K562 (cell line): ENCODE measurements around the gene CCDC194. TPM values are rescaled to one million over a fixed set of nuclear protein-coding genes. Genes with fewer than 3 reads are reported as not detected.

ENCODE experiments used
- ARNT ChIP-seq, 2 experiments: fragments of 450-650 bp; IDR thresholded peaks; 2 replicates each; pipeline ENCODE4 v1.6.1; 2016; ENCODE audit warnings: mild to moderate bottlenecking in 1 of 2
- CC2D1A ChIP-seq: fragments of 450-650 bp; IDR thresholded peaks from 2 replicates; pipeline ENCODE4 v1.6.1; 2017; ENCODE audit warnings: mild to moderate bottlenecking
- CXXC5 ChIP-seq: fragments of 250-450 bp; sonication (Bioruptor Pico); IDR thresholded peaks from 2 replicates; pipeline ENCODE4 v1.8.0; 2022; ENCODE audit warnings: inconsistent platforms, mild to moderate bottlenecking, moderate library complexity
- DDX20 ChIP-seq: fragments of 450-650 bp; IDR thresholded peaks from 2 replicates; pipeline ENCODE4 v1.6.1; 2016; ENCODE audit warnings: missing genetic modification characterization, low read depth, mild to moderate bottlenecking, missing compliant biosample characterization, moderate library complexity
- ETS2 ChIP-seq: IDR thresholded peaks from 2 replicates; pipeline ENCODE4 v1.6.1; 2016; ENCODE audit warnings: borderline replicate concordance, missing genetic modification characterization, mild to moderate bottlenecking, moderate library complexity, missing compliant biosample characterization; ENCODE audit not compliant: poor library complexity, severe bottlenecking
- FOS ChIP-seq: IDR thresholded peaks from 3 replicates; pipeline ENCODE4 v1.6.1; 2011; ENCODE audit not compliant: insufficient read length; ENCODE audit errors: extremely low read depth
- FOXA3 ChIP-seq, 2 experiments: fragments of 450-650 bp in 1 of 2; sonication (generic) in 1 of 2; formaldehyde crosslinking; IDR thresholded peaks in 1 of 2; conservative IDR thresholded peaks in 1 of 2; 2 replicates each; pipeline versions ENCODE4 v1.4.0 to v1.8.0; 2020 to 2022; ENCODE audit warnings: mild to moderate bottlenecking in 2 of 2, missing genetic modification reagents in 1 of 2
- GATAD2A ChIP-seq: fragments of 450-650 bp; IDR thresholded peaks from 2 replicates; pipeline ENCODE4 v1.6.1; 2017
- HDAC2 ChIP-seq: fragments of 450-650 bp; IDR thresholded peaks from 2 replicates; pipeline ENCODE4 v1.6.1; 2016; ENCODE audit warnings: mild to moderate bottlenecking
- HEY1 ChIP-seq: fragments of 250-450 bp; sonication (Bioruptor Pico); IDR thresholded peaks from 2 replicates; pipeline ENCODE4 v1.5.0; 2020; ENCODE audit warnings: mild to moderate bottlenecking, moderate library complexity, borderline replicate concordance
- MEIS2 ChIP-seq: fragments of 450-650 bp; IDR thresholded peaks from 2 replicates; pipeline ENCODE4 v1.6.1; 2014; ENCODE audit warnings: mild to moderate bottlenecking; ENCODE audit not compliant: partially characterized antibody
- MTA3 ChIP-seq: fragments of 450-650 bp; formaldehyde crosslinking; IDR thresholded peaks from 2 replicates; pipeline ENCODE4 v1.6.1; 2017; ENCODE audit warnings: mild to moderate bottlenecking, borderline replicate concordance
- NR2F6 ChIP-seq: fragments of 450-650 bp; formaldehyde crosslinking; IDR thresholded peaks from 2 replicates; pipeline ENCODE4 v1.4.0; 2020; ENCODE audit warnings: mild to moderate bottlenecking
- NR4A1 ChIP-seq, 2 experiments: fragments of 250-450 bp in 1 of 2; fragments of 450-650 bp in 1 of 2; sonication (Bioruptor Pico) in 1 of 2; IDR thresholded peaks; 2 replicates each; pipeline versions ENCODE4 v1.4.0 to v1.6.1; 2016 to 2020; ENCODE audit warnings: mild to moderate bottlenecking in 2 of 2, missing compliant biosample characterization in 1 of 2, missing genetic modification characterization in 1 of 2, moderate library complexity in 1 of 2
- PTBP1 ChIP-seq: fragments of 200-400 bp; formaldehyde crosslinking; IDR thresholded peaks from 2 replicates; pipeline ENCODE4 v1.6.1; 2017; ENCODE audit warnings: low read depth, low read length
- RAD21 ChIP-seq, 2 experiments: fragments of 250-450 bp in 1 of 2; fragments of 450-650 bp in 1 of 2; sonication (Bioruptor Pico) in 1 of 2; formaldehyde crosslinking in 1 of 2; IDR thresholded peaks in 1 of 2; conservative IDR thresholded peaks in 1 of 2; 2 replicates each; pipeline versions ENCODE4 v1.4.0 to v1.8.0; 2020 to 2022; ENCODE audit warnings: mild to moderate bottlenecking in 2 of 2, moderate library complexity in 1 of 2
- SAP30 ChIP-seq: fragments of 200-600 bp; sonication (generic); IDR thresholded peaks from 2 replicates; pipeline ENCODE4 v1.6.1; 2012; ENCODE audit warnings: borderline replicate concordance, low read depth, mild to moderate bottlenecking, moderate library complexity, low read length, control low read depth, inconsistent platforms; ENCODE audit not compliant: insufficient read depth, poor library complexity, severe bottlenecking
- STAT5A ChIP-seq: IDR thresholded peaks from 2 replicates; pipeline ENCODE4 v1.6.1; 2012; ENCODE audit warnings: low read length, inconsistent platforms, borderline replicate concordance
- U2AF2 ChIP-seq: fragments of 200-400 bp; formaldehyde crosslinking; optimal IDR thresholded peaks from 2 replicates; pipeline ENCODE3; 2017; ENCODE audit warnings: low read depth, mild to moderate bottlenecking, low read length
- YBX1 ChIP-seq: fragments of 450-650 bp; IDR thresholded peaks from 2 replicates; pipeline ENCODE4 v1.7.1; 2016; ENCODE audit warnings: mild to moderate bottlenecking
- ZNF174 ChIP-seq: fragments of 250-450 bp; sonication (Bioruptor Pico); IDR thresholded peaks from 2 replicates; pipeline ENCODE4 v1.4.0; 2020; ENCODE audit warnings: mild to moderate bottlenecking
- ZNF347 ChIP-seq: fragments of 450-650 bp; formaldehyde crosslinking; IDR thresholded peaks from 2 replicates; pipeline ENCODE4 v1.4.0; 2020; ENCODE audit warnings: low read depth, mild to moderate bottlenecking, moderate library complexity
- ZNF384 ChIP-seq: IDR thresholded peaks from 2 replicates; pipeline ENCODE4 v1.6.1; 2012; ENCODE audit warnings: low read depth, low read length, improper control_type of control experiment
- ZNF431 ChIP-seq: sonication (generic); formaldehyde crosslinking; IDR thresholded peaks from 2 replicates; pipeline ENCODE4 v1.8.0; 2022; ENCODE audit warnings: mild to moderate bottlenecking, missing genetic modification reagents
- ZNF644 ChIP-seq: fragments of 200-800 bp; sonication (Bioruptor generic); IDR thresholded peaks from 2 replicates; pipeline ENCODE4 v1.6.1; 2016; ENCODE audit warnings: low read depth, missing genetic modification characterization, missing compliant biosample characterization
- ZNF668 ChIP-seq: fragments of 250-450 bp; sonication (Bioruptor Pico); IDR thresholded peaks from 2 replicates; pipeline ENCODE4 v1.8.0; 2022; ENCODE audit warnings: mild to moderate bottlenecking, inconsistent platforms
- ZNF76 ChIP-seq: fragments of 250-450 bp; sonication (Bioruptor Pico); IDR thresholded peaks from 2 replicates; pipeline ENCODE4 v1.4.0; 2020; ENCODE audit warnings: mild to moderate bottlenecking, moderate library complexity, borderline replicate concordance
- polyA plus RNA-seq, 8 experiments: library from polyadenylated mRNA; depleted of rRNA in 4 of 8; stranded (reverse) in 5 of 8; unstranded in 3 of 8; fragments of >200 nt; fragmentation: Nextera tagmentation in 2 of 8; fragmentation: Illumina TruSeq in 1 of 8; extraction: Ambion mirVana in 2 of 8; extraction: Trizol in 1 of 8; gene quantifications; 2 replicates each; pipeline versions ENCODE4 v1.2.1 to v1.2.3, GENCODE V29; 2011 to 2014; ENCODE audit warnings: inconsistent platforms in 1 of 8, missing spikeins in 1 of 8
- total RNA-seq, 7 experiments: library from RNA; depleted of rRNA in 6 of 7; stranded (reverse); fragments of >200 nt in 6 of 7; fragmentation: Illumina TruSeq in 2 of 7; extraction: Trizol in 2 of 7; gene quantifications; 2 replicates each; pipeline versions ENCODE4 v1.2.1 to v1.2.3, GENCODE V29; 2011 to 2021; ENCODE audit warnings: low replicate concordance in 1 of 7
- TF ChIP-seq, protein P1 (sequence below): fragments of 450-650 bp; formaldehyde crosslinking; IDR thresholded peaks from 2 replicates; pipeline ENCODE4 v1.4.0; 2022; ENCODE audit warnings: missing genetic modification characterization

CCDC194 gene
- total and polyA plus RNA-seq, 9 of the 15 experiments (the other 6 are each of a cell fraction or from before 2014, with no cell fraction given), result 0.13 to 1.3 (median 0.39) TPM; not detected in 3

GRCh38 chr19:17419154-17419620 lies 25.2 kb upstream of the CCDC194 start (continued):
- TF ChIP-seq RAD21 (CRISPR knock-in tag; conservative IDR thresholded peaks at IDR 0.05 in 1 of 2, IDR thresholded peaks at IDR 0.05 in 1 of 2) (0 out of 4 replicates have a peak, but pooled peaks of 1 of the 2 experiments have one; percentile 4), ZNF347 (no peak), ZNF644 (tag) (no peak), FOXA3 (CRISPR knock-in tag; conservative IDR thresholded peaks at IDR 0.05 in 1 of 2, IDR thresholded peaks at IDR 0.05 in 1 of 2) (no peak), NR2F6 (no peak), NR4A1 (CRISPR knock-in tag; IDR thresholded peaks at IDR 0.05) (no peak), NR4A1 (tag; IDR thresholded peaks at IDR 0.05) (no peak), CXXC5 (CRISPR knock-in tag) (no peak), ZNF384 (no peak), ZNF431 (CRISPR knock-in tag) (no peak), HEY1 (no peak), U2AF2 (no peak), MTA3 (no peak), PTBP1 (no peak), MEIS2 (no peak), DDX20 (no peak), STAT5A (no peak), ETS2 (tag) (no peak), ZNF76 (no peak), CC2D1A (no peak), ZNF174 (CRISPR knock-in tag) (no peak), SAP30 (peak; percentile 40), ZNF668 (CRISPR knock-in tag) (no peak), ARNT (IDR thresholded peaks at IDR 0.05) (0 out of 4 replicates have a peak, but pooled peaks of 1 of the 2 experiments have one; percentile 86), HDAC2 (0 out of 2 replicates have a peak, but pooled peaks have one; percentile 54), YBX1 (no peak), FOS (no peak), GATAD2A (0 out of 2 replicates have a peak, but pooled peaks have one; percentile 55)
- TF ChIP-seq, protein P1, sequence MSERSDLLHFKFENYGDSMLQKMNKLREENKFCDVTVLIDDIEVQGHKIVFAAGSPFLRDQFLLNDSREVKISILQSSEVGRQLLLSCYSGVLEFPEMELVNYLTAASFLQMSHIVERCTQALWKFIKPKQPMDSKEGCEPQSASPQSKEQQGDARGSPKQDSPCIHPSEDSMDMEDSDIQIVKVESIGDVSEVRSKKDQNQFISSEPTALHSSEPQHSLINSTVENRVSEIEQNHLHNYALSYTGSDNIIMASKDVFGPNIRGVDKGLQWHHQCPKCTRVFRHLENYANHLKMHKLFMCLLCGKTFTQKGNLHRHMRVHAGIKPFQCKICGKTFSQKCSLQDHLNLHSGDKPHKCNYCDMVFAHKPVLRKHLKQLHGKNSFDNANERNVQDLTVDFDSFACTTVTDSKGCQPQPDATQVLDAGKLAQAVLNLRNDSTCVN, result no peak
